MG63 (cell line): ENCODE measurements around the gene CEP20. TPM values are rescaled to one million over a fixed set of nuclear protein-coding genes. Genes with fewer than 3 reads are reported as not detected.
A peak's percentile ranks its signal among the peaks of the same experiment; 100 is the strongest.
"Not testable (repeated sequence)": the region's sequence is repeated elsewhere in the genome, so short reads cannot be mapped to it uniquely, and the experiment has no call there.

Experiments used
- DNase-seq: peaks from one replicate; pipeline ENCODE4 v3.0.0-alpha.2; 2020
- H3K27me3 ChIP-seq: fragments of 250-450 bp; sonication (Bioruptor Pico); 2 replicates; pipeline ENCODE4 v1.5.1; 2020; ENCODE audit warnings: mild to moderate bottlenecking, moderate library complexity
- H3K36me3 ChIP-seq: fragments of 250-450 bp; sonication (Bioruptor Pico); 2 replicates; pipeline ENCODE4 v1.5.1; 2020; ENCODE audit warnings: mild to moderate bottlenecking, moderate library complexity
- H3K4me3 ChIP-seq: fragments of 250-450 bp; sonication (Bioruptor Pico); 2 replicates; pipeline ENCODE4 v1.5.1; 2020; ENCODE audit warnings: mild to moderate bottlenecking, moderate library complexity
- H3K9me3 ChIP-seq: fragments of 250-450 bp; sonication (Bioruptor Pico); 2 replicates; pipeline ENCODE4 v1.5.1; 2020; ENCODE audit warnings: mild to moderate bottlenecking, moderate library complexity
- total RNA-seq: library from RNA; depleted of rRNA; stranded (reverse); fragments of >200 nt; shearing (Covaris generic); gene quantifications from 2 replicates; pipeline ENCODE4 v1.2.3, GENCODE V29; 2014; ENCODE audit warnings: low replicate concordance; rRNA removed

The CEP20 gene
- 110 and 122 TPM in 2 replicates for total RNA-seq

GRCh38 chr16:15888072-15888976 is at the start of gene CEP20:
TSS of gene CEP20 (minus strand) at chr16:15888603. CDS start at chr16:15888585, 18 bp downstream.
- no peaks in the 10 kb centered on the region for H3K9me3 ChIP-seq
- peak; percentile 100 for DNase-seq
- H3K36me3 ChIP-seq: peaks cover 34% of the 10 kb centered on the region
- no peaks in the 10 kb centered on the region for H3K27me3 ChIP-seq
- H3K4me3 ChIP-seq: peak within 1 kb of the TSS; percentile 93

GRCh38 chr16:15936809-15937208 is 48.4 kb upstream of the CEP20 start:
- not testable (repeated sequence) for H3K9me3 ChIP-seq, H3K36me3 ChIP-seq, H3K4me3 ChIP-seq, H3K27me3 ChIP-seq, DNase-seq

GRCh38 chr16:15934991-15935390 is 46.6 kb upstream of the CEP20 start:
- no peak overlapping the region for H3K4me3 ChIP-seq
- H3K9me3 ChIP-seq: peaks cover 5% of the 10 kb centered on the region; the same call in 1 of the 2 replicates
- no peaks in the 10 kb centered on the region for H3K36me3 ChIP-seq
- no peaks in the 10 kb centered on the region for H3K27me3 ChIP-seq
- no peak for DNase-seq

DNA sequence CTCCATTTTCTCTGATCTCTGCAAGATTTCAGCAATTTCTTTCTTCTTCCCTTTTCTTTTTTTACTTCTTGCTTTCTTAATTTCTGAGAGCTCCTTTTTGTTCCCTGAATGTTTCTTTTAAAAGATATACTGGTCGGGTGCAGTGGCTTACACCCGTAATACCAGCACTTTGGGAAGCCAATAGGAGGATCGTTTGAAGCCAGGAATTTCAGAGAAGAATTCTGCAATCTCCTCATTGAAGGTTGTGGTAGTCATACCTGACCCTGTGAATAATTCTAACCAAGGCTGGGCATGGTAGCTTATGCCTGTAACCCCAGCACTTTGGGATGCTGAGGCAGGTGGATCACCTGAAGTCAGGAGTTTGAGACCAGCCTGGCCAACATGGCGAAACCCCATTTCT is 45.4 kb upstream of the CEP20 start:
- H3K9me3 ChIP-seq: peaks cover 5% of the 10 kb centered on the region; the same call in 1 of the 2 replicates
- H3K27me3 ChIP-seq: no peaks in the 10 kb centered on the region
- no peak for DNase-seq
- no peak overlapping the region for H3K4me3 ChIP-seq
- H3K36me3 ChIP-seq: peaks cover under 1% of the 10 kb centered on the region; the same call in 1 of the 2 replicates

GRCh38 chr16:15932939-15933338 is 44.5 kb upstream of the CEP20 start:
- peaks cover 2% of the 10 kb centered on the region; the same call in 1 of the 2 replicates for H3K36me3 ChIP-seq

GRCh38 chr16:15928261-15929104 is 40.1 kb upstream of the CEP20 start:
- Histone ChIP-seq H3K27me3 (no peaks in the 10 kb centered on the region), H3K4me3 (no peak overlapping the region), H3K36me3 (peaks cover 2% of the 10 kb centered on the region; the same call in 1 of the 2 replicates), H3K9me3 (no peaks in the 10 kb centered on the region)
- no peak for DNase-seq

More at GRCh38 chr16:15932939-15933338, 44.5 kb upstream of the CEP20 start:
- Histone ChIP-seq H3K4me3 (no peak overlapping the region), H3K27me3 (no peaks in the 10 kb centered on the region), H3K9me3 (peaks cover 5% of the 10 kb centered on the region; the same call in 1 of the 2 replicates)
- DNase-seq: no peak

DNA sequence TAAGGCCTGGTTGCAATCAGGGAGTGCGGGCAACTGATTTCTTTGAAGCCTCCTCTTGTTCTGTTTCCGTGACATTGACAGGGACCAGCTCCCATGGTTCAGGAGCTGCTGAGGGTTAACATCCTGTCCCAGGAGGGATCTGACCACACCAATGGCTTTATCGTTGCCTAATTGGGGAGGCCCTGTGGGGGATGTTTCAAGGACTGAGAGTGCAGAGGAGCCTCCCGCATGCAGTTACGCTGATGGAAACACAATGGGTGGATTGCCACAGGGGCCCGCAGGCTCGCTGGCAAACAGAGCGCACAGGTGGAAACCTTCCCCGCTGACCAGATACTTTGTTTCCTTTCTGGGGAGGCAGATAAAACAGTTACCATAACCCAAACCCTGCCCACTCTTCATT is 37.2 kb upstream of the CEP20 start:
- Histone ChIP-seq H3K9me3 (no peaks in the 10 kb centered on the region), H3K4me3 (no peak overlapping the region), H3K36me3 (peaks cover 2% of the 10 kb centered on the region; the same call in 1 of the 2 replicates), H3K27me3 (no peaks in the 10 kb centered on the region)
- no peak for DNase-seq

DNA sequence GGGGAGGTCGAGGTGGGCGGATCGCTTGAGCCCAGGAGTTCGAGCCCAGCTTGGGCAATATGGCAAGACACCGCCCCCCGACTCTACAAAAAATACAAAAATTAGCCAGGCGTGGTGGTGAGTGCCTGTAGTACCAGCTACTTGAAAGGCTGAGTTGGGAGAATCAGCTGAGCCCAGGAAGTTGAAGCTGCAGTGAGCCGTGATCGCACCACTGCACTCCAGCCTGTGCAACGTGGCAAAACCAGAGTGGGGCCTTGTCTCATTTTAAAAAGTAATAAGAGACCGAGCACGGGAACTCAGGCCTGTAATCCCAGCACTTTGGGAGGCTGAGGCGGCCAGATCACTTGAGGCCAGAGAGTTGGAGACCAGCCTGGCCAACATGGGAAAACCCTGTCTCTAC is 36.6 kb upstream of the CEP20 start:
- no peaks in the 10 kb centered on the region for H3K9me3 ChIP-seq
- no peak for DNase-seq
- no peak overlapping the region for H3K4me3 ChIP-seq
- H3K27me3 ChIP-seq: no peaks in the 10 kb centered on the region
- peaks cover 2% of the 10 kb centered on the region; the same call in 1 of the 2 replicates for H3K36me3 ChIP-seq

GRCh38 chr16:15919331-15919730 is 30.9 kb upstream of the CEP20 start:
- no peak for DNase-seq
- Histone ChIP-seq H3K9me3 (0 out of 2 replicates have a peak, but pooled peaks cover 4% of the 10 kb centered on the region), H3K4me3 (no peak overlapping the region), H3K36me3 (no peaks in the 10 kb centered on the region), H3K27me3 (no peaks in the 10 kb centered on the region)

GRCh38 chr16:15918314-15918713 is 29.9 kb upstream of the CEP20 start:
- DNase-seq, H3K9me3 ChIP-seq, H3K36me3 ChIP-seq: not testable (repeated sequence)

DNA sequence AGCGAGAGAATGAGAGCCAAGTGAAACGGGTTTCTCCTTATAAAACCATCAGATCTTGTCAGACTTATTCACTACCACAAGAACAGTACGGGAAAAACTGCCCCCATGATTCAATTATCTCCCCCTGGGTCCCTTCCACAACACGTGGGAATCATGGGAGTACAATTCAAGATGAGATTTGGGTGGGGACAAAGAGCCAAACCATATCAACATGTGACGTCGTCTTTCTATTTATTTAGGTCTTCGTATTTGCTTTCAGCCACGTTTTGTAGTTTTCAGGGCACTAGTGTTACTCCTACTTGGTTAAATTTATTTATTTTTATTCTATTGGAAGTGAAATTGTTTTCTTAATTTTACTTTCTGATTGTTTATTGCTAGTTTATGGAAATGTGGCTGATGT is 27.9 kb upstream of the CEP20 start:
- Histone ChIP-seq H3K4me3 (no peak overlapping the region), H3K27me3 (no peaks in the 10 kb centered on the region), H3K36me3 (no peaks in the 10 kb centered on the region), H3K9me3 (0 out of 2 replicates have a peak, but pooled peaks cover 4% of the 10 kb centered on the region)
- DNase-seq: no peak

More at GRCh38 chr16:15918314-15918713, 29.9 kb upstream of the CEP20 start:
- not testable (repeated sequence) for H3K27me3 ChIP-seq, H3K4me3 ChIP-seq

GRCh38 chr16:15915555-15916081 is 27.2 kb upstream of the CEP20 start:
- Histone ChIP-seq H3K4me3 (no peak overlapping the region), H3K27me3 (no peaks in the 10 kb centered on the region), H3K9me3 (0 out of 2 replicates have a peak, but pooled peaks cover 4% of the 10 kb centered on the region), H3K36me3 (no peaks in the 10 kb centered on the region)
- no peak for DNase-seq

GRCh38 chr16:15913046-15913698 is 24.8 kb upstream of the CEP20 start:
- Histone ChIP-seq H3K27me3 (no peaks in the 10 kb centered on the region), H3K4me3 (no peak overlapping the region), H3K9me3 (peaks cover 4% of the 10 kb centered on the region; the same call in 1 of the 2 replicates), H3K36me3 (no peaks in the 10 kb centered on the region)
- no peak for DNase-seq

DNA sequence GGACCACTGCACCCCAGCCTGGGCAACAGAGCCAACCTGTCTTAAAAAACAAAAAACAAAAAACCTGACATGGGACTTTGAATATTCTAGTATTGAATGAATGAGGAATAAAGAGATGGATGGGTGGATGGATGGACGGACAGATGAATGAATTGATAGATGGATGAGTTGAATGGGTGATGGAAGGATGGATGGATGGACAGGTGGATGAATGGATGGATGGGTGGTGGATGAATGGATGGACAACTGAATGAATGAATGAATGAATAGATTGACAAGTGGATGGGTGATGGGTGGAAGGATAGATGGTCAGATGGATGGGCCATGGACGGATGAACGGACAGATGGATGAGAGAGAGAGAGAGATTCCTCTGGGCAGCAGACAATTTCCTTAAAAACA is 22.8 kb upstream of the CEP20 start:
- DNase-seq: no peak
- peaks cover 4% of the 10 kb centered on the region; the same call in 1 of the 2 replicates for H3K9me3 ChIP-seq
- H3K36me3 ChIP-seq: no peaks in the 10 kb centered on the region
- H3K27me3 ChIP-seq: no peaks in the 10 kb centered on the region
- no peak overlapping the region for H3K4me3 ChIP-seq

GRCh38 chr16:15907863-15908478 is 19.6 kb upstream of the CEP20 start:
- Histone ChIP-seq H3K9me3 (no peaks in the 10 kb centered on the region; the same call in 1 of the 2 replicates), H3K27me3 (no peaks in the 10 kb centered on the region), H3K4me3 (no peak overlapping the region), H3K36me3 (no peaks in the 10 kb centered on the region)
- peak; percentile 50 for DNase-seq

- Histone ChIP-seq H3K9me3 (no peaks in the 10 kb centered on the region; the same call in 1 of the 2 replicates), H3K4me3 (no peak overlapping the region), H3K27me3 (no peaks in the 10 kb centered on the region), H3K36me3 (no peaks in the 10 kb centered on the region)
- no peak for DNase-seq
Measured at GRCh38 chr16:15906439-15906838, 18.0 kb upstream of the CEP20 start.
